Measurements from ENCODE around the gene NACC1.

- no peak for TF ChIP-seq EZH2 (IDR thresholded peaks at IDR 0.05; ENCODE audit: borderline replicate concordance, low read depth, low read length, severe bottlenecking)
- TF ChIP-seq, protein P1, sequence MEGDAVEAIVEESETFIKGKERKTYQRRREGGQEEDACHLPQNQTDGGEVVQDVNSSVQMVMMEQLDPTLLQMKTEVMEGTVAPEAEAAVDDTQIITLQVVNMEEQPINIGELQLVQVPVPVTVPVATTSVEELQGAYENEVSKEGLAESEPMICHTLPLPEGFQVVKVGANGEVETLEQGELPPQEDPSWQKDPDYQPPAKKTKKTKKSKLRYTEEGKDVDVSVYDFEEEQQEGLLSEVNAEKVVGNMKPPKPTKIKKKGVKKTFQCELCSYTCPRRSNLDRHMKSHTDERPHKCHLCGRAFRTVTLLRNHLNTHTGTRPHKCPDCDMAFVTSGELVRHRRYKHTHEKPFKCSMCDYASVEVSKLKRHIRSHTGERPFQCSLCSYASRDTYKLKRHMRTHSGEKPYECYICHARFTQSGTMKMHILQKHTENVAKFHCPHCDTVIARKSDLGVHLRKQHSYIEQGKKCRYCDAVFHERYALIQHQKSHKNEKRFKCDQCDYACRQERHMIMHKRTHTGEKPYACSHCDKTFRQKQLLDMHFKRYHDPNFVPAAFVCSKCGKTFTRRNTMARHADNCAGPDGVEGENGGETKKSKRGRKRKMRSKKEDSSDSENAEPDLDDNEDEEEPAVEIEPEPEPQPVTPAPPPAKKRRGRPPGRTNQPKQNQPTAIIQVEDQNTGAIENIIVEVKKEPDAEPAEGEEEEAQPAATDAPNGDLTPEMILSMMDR (IDR thresholded peaks at IDR 0.05; ENCODE audit: borderline replicate concordance, extremely low read depth, low read length, poor library complexity, severe bottlenecking): no peak
Measured at GRCh38 chr19:13151605-13152355, 33.7 kb downstream of the NACC1 start.

All from DND-41 (cell line).